Type B pancreatic cell (in vitro differentiated cells): ENCODE data around the gene WNT8A. TPM values are rescaled to one million over a fixed set of nuclear protein-coding genes. Genes with fewer than 3 reads are reported as not detected.

ENCODE experiments used
- DNase-seq: peaks from one replicate; pipeline ENCODE4 v3.0.0; 2021; ENCODE audit warnings: mixed read lengths; ENCODE audit not compliant: unreplicated experiment; ENCODE audit errors: extremely low spot score
- H3K27ac Mint-ChIP-seq: 2 replicates; pipeline ENCODE4 v1.8.0; 2021; ENCODE audit warnings: mild to moderate bottlenecking, mixed read lengths
- H3K27me3 Mint-ChIP-seq: 2 replicates; pipeline ENCODE4 v1.8.0; 2021; ENCODE audit warnings: mixed read lengths
- H3K36me3 Mint-ChIP-seq: 2 replicates; pipeline ENCODE4 v1.8.0; 2021; ENCODE audit warnings: mixed read lengths
- H3K4me1 Mint-ChIP-seq: one replicate; pipeline ENCODE4 v1.8.0; 2021; ENCODE audit warnings: mixed read lengths; ENCODE audit not compliant: unreplicated experiment
- H3K4me3 Mint-ChIP-seq: 2 replicates; pipeline ENCODE4 v1.8.0; 2021; ENCODE audit warnings: mild to moderate bottlenecking, mixed read lengths
- H3K9me3 Mint-ChIP-seq: 2 replicates; pipeline ENCODE4 v1.8.0; 2021; ENCODE audit warnings: mixed read lengths
- total RNA-seq: library from RNA; stranded (reverse); gene quantifications from 2 replicates; pipeline ENCODE4 v1.2.1, GENCODE V29; 2021; ENCODE audit warnings: low replicate concordance
- TF ChIP-seq, protein P1 (sequence below): fragments of 200-600 bp; sonication (generic); conservative IDR thresholded peaks from 2 replicates; pipeline ENCODE4 v1.5.0; 2021; ENCODE audit warnings: antibody characterized with exemption, mild to moderate bottlenecking

Gene WNT8A
- total RNA-seq, 1 donor from 2014 or later, result not detected

DNA sequence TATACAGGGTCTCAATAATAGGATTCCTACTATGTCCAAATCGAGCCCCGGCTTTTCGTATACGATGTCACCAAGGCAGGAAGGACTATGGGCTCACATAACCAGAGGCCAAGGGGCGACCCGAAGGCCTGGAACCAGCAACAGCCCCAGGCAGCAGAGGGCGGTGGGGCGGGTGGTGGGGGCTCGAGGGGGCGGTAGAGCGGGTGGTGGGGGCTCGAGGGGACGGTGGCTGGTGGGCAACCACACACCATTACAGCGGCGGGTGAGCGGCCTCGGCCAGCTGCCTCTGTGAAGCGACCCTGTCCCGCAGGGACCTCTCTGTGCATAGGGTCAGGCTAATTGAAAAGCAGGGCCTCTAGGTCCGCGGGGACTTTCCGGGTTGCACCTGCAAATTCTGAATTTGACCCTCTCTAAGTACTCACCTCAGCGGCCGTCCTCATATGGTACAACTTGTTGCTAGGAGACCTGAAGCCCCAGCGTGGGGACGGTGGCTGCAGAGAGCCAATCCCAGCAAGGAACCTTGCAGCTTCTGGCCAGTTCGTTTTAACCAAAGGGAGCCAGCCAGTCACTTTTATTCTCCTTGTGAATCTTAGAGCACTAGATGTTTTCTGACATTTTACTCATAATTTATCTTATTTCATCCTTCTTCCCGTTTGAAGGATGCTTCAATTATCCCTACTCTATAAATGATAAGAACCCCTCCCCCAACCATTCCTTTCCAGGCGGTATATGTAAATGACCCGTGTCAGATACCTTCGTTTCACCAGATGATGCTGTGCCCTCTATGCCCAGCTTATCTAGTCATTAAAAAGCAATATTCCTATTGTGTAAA lies 55.3 kb downstream of the WNT8A start, which contains the start of gene NME5:
TSS of gene NME5 (minus strand) at position 480 of the 832 bp plus-strand sequence. CDS start 648 bp downstream, outside the sequence.
- Mint-ChIP-seq H3K27ac (no peak within 1 kb of the TSS), H3K27me3 (no peaks in the 10 kb centered on the region), H3K4me3 (peak within 1 kb of the TSS; percentile 89), H3K9me3 (no peaks in the 10 kb centered on the region), H3K4me1 (peaks cover 8% of the 10 kb centered on the region), H3K36me3 (no peaks in the 10 kb centered on the region)
- peak; percentile 74 for DNase-seq
- TF ChIP-seq, protein P1, sequence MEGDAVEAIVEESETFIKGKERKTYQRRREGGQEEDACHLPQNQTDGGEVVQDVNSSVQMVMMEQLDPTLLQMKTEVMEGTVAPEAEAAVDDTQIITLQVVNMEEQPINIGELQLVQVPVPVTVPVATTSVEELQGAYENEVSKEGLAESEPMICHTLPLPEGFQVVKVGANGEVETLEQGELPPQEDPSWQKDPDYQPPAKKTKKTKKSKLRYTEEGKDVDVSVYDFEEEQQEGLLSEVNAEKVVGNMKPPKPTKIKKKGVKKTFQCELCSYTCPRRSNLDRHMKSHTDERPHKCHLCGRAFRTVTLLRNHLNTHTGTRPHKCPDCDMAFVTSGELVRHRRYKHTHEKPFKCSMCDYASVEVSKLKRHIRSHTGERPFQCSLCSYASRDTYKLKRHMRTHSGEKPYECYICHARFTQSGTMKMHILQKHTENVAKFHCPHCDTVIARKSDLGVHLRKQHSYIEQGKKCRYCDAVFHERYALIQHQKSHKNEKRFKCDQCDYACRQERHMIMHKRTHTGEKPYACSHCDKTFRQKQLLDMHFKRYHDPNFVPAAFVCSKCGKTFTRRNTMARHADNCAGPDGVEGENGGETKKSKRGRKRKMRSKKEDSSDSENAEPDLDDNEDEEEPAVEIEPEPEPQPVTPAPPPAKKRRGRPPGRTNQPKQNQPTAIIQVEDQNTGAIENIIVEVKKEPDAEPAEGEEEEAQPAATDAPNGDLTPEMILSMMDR, result no peak

DNA sequence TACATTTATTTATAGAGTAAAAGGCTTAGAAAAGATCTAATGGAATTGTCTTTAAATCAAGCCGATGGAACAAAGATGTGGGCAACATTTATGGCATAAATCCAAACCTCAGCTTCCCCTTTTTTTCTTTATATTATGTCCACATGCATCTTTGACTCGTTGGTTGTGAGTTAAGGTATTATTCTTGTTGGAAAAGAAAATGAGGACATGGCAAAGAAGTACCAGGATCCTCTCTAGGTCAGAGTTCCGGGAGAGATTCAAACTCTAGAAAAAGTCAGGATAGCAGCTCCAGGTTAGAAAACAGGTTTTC lies 55.9 kb downstream of the WNT8A start:
- no peak overlapping the region for H3K27ac Mint-ChIP-seq
- H3K27me3 Mint-ChIP-seq, result no peaks in the 10 kb centered on the region
- H3K4me1 Mint-ChIP-seq, result peaks cover 8% of the 10 kb centered on the region
- H3K9me3 Mint-ChIP-seq, result no peaks in the 10 kb centered on the region
- peak overlapping the region; percentile 89 for H3K4me3 Mint-ChIP-seq
- TF ChIP-seq, protein P1, result no peak
- DNase-seq, result no peak
- H3K36me3 Mint-ChIP-seq, result no peaks in the 10 kb centered on the region

DNA sequence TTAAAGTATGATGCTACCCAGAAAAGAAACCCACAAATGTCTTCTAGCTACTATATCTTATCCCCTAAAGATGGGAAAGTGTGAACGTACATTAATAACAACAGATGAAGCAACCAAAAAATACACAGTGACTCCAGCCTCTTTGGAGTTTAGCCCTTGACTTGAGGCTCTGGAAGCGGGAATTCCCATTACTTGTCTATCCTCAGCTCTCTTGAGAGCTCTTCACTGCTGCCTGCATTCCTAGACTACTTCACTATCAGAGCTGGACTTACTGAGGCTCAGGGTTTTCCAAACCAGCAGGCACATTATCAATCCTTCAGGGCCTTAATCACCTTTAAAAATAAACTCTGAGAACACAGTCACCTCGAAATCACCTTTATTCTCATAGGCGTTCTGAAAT lies 56.4 kb downstream of the WNT8A start:
- Mint-ChIP-seq H3K27ac (no peak overlapping the region), H3K27me3 (no peaks in the 10 kb centered on the region), H3K36me3 (no peaks in the 10 kb centered on the region), H3K4me3 (no peak overlapping the region), H3K9me3 (no peaks in the 10 kb centered on the region), H3K4me1 (peaks cover 8% of the 10 kb centered on the region)
- TF ChIP-seq, protein P1, result no peak
- no peak for DNase-seq

Other genes starting within 250 kb of the WNT8A start
- gene MYOT, start 216.2 kb upstream of the WNT8A start, total RNA-seq, result 0.56 TPM in 1 of 2 replicates, not detected in the other
- not detected in 2 replicates for gene PKD2L2, start 194.6 kb upstream of the WNT8A start, total RNA-seq
- gene FAM13B, start 51.0 kb upstream of the WNT8A start, total RNA-seq, result 39.6 and 40.3 TPM in 2 replicates
- 4.3 and 7.8 TPM in 2 replicates for gene NME5, start 55.4 kb downstream of the WNT8A start, total RNA-seq
- gene BRD8, start 94.6 kb downstream of the WNT8A start, total RNA-seq, result 77.8 and 138 TPM in 2 replicates
- 20.5 and 61.0 TPM in 2 replicates for gene KIF20A, start 95.1 kb downstream of the WNT8A start, total RNA-seq
- gene CDC23, start 129.3 kb downstream of the WNT8A start, total RNA-seq, result 40.2 and 41.6 TPM in 2 replicates
- 1.8 TPM in 2 replicates for gene GFRA3, start 190.6 kb downstream of the WNT8A start, total RNA-seq
- gene CDC25C, start 247.8 kb downstream of the WNT8A start, total RNA-seq, result 4.1 and 17.2 TPM in 2 replicates